ENCODE data around the gene CYP1B1.

GRCh38 chr2:38032946-38033345, 43.0 kb downstream of the CYP1B1 start:
- no peak for TF ChIP-seq RAD21 (IDR thresholded peaks at IDR 0.05; ENCODE audit: low read length)
- TF ChIP-seq POLR2A (IDR thresholded peaks at IDR 0.05; ENCODE audit: low read depth, low read length) = no peak
- no peak for TF ChIP-seq CTCF (conservative IDR thresholded peaks at IDR 0.05; ENCODE audit: low read depth, low read length)
- TF ChIP-seq USF2 (IDR thresholded peaks at IDR 0.05; ENCODE audit: low read depth, low read length) = no peak
- no peak for TF ChIP-seq BHLHE40 (IDR thresholded peaks at IDR 0.05; ENCODE audit: low read depth, low read length)
- TF ChIP-seq RFX5 (IDR thresholded peaks at IDR 0.05; ENCODE audit: low read depth, low read length) = no peak
- TF ChIP-seq CHD1 (IDR thresholded peaks at IDR 0.05; ENCODE audit: low read depth, low read length) = no peak
- no peak for TF ChIP-seq MXI1 (IDR thresholded peaks at IDR 0.05; ENCODE audit: borderline replicate concordance, low read depth, low read length)
- TF ChIP-seq FOS (IDR thresholded peaks at IDR 0.05; ENCODE audit: low read depth, low read length) = no peak
- no peak for TF ChIP-seq NFE2L2 (IDR thresholded peaks at IDR 0.05; ENCODE audit: low read depth, low read length)
- TF ChIP-seq ELK1 (IDR thresholded peaks at IDR 0.05; ENCODE audit: borderline replicate concordance, low read depth, low read length) = no peak
- no peak for TF ChIP-seq MAZ (IDR thresholded peaks at IDR 0.05; ENCODE audit: borderline replicate concordance, low read depth, low read length)
- TF ChIP-seq SMC3 (IDR thresholded peaks at IDR 0.05; ENCODE audit: low read depth, low read length) = no peak

Measured in IMR-90 (cell line).